ENCODE measurements around the gene OSBPL8.

OSBPL8 gene

DNA sequence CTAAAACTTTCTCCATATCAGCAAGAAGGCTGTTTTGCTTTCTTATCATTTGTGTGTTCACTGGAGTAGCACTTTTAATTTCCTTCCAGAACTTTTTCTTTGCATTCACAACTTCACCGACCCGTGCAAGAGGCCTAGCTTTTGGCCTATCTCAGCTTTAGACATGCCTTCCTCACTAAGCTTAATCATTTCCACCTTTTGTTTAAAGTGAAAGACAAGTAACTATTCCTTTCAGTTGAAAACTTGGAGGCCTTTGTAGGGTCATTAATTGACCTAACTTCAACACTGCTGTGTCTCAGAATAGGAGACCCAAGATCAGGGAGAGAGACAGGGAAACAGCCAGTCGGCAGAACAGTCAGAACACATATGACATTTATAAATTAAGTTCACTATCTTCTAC is 250.7 kb downstream of the OSBPL8 start:
- H3K36me3 ChIP-seq (ENCODE audit: control insufficient read depth in 1 of 2, insufficient read depth in 2 of 2, low read length in 2 of 2), result no peaks in the 10 kb centered on the region
- no peak overlapping the region for H3K4me3 ChIP-seq (ENCODE audit: low read depth in 1 of 2, low read length in 2 of 2)
- H3K27me3 ChIP-seq (ENCODE audit: control insufficient read depth in 1 of 2, insufficient read depth in 2 of 2, low read length in 2 of 2), result no peaks in the 10 kb centered on the region
- no peak overlapping the region for H3K9ac ChIP-seq (ENCODE audit: low read depth in 1 of 2, low read length in 2 of 2)
- H3K4me1 ChIP-seq (ENCODE audit: control insufficient read depth in 1 of 2, insufficient read depth in 2 of 2, low read length in 2 of 2), result no peaks in the 10 kb centered on the region
- no peaks in the 10 kb centered on the region for H3K9me3 ChIP-seq (ENCODE audit: control insufficient read depth in 1 of 2, low read length in 2 of 2)
- H3K27ac ChIP-seq (ENCODE audit: low read depth, low read length), result no peak overlapping the region

DNA sequence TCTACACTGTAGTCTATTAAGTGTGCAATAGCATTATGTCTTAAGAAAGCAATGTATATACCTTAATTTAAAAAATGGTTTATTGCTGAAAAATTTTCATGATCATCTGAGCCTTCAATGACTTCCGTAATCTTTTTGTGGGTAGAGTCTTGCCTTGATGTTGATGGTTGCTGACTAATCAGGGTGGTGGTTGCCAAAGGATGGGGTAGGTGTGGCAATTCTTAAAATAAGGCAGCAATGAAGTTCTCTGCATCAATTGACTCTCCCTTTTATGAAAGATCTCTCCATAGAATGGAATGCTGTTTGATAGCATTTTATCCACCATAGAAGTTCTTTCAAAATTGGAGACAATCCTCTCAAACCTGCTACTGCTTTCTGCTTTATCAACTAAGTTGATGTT is 252.5 kb downstream of the OSBPL8 start:
- Histone ChIP-seq H3K27me3 (ENCODE audit: control insufficient read depth in 1 of 2, insufficient read depth in 2 of 2, low read length in 2 of 2) (no peaks in the 10 kb centered on the region), H3K4me3 (ENCODE audit: low read depth in 1 of 2, low read length in 2 of 2) (no peak overlapping the region), H3K4me1 (ENCODE audit: control insufficient read depth in 1 of 2, insufficient read depth in 2 of 2, low read length in 2 of 2) (no peaks in the 10 kb centered on the region), H3K9me3 (ENCODE audit: control insufficient read depth in 1 of 2, low read length in 2 of 2) (no peaks in the 10 kb centered on the region), H3K27ac (ENCODE audit: low read depth, low read length) (no peak overlapping the region), H3K9ac (ENCODE audit: low read depth in 1 of 2, low read length in 2 of 2) (no peak overlapping the region), H3K36me3 (ENCODE audit: control insufficient read depth in 1 of 2, insufficient read depth in 2 of 2, low read length in 2 of 2) (no peaks in the 10 kb centered on the region)

DNA sequence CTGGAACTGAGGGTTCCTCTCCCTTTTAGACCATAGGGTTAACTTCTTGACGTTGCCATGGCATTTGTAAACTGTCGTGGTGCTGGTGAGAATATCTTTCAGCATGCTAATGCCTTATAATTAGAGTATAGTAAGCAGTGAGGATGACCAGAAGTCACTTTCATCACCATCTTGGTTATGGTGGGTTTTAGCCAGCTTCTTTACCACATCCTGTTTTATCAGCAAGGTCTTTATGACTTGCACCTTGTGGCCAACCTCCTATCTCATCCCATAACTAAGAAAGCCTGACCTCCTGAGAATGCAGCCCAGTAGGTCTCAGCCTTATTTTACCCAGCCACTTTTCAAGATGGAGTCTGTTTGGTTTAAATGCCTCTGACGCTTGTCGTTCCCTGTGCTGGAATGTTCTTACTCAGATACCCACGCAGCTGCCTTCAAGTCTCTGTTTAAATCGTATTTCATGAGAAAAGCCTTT is 255.5 kb downstream of the OSBPL8 start:
- no peaks in the 10 kb centered on the region for H3K9me3 ChIP-seq (ENCODE audit: control insufficient read depth in 1 of 2, low read length in 2 of 2)
- H3K27ac ChIP-seq (ENCODE audit: low read depth, low read length), result no peak overlapping the region
- no peaks in the 10 kb centered on the region for H3K36me3 ChIP-seq (ENCODE audit: control insufficient read depth in 1 of 2, insufficient read depth in 2 of 2, low read length in 2 of 2)
- no peaks in the 10 kb centered on the region for H3K27me3 ChIP-seq (ENCODE audit: control insufficient read depth in 1 of 2, insufficient read depth in 2 of 2, low read length in 2 of 2)
- H3K4me1 ChIP-seq (ENCODE audit: control insufficient read depth in 1 of 2, insufficient read depth in 2 of 2, low read length in 2 of 2), result no peaks in the 10 kb centered on the region
- H3K4me3 ChIP-seq (ENCODE audit: low read depth in 1 of 2, low read length in 2 of 2), result no peak overlapping the region
- H3K9ac ChIP-seq (ENCODE audit: low read depth in 1 of 2, low read length in 2 of 2), result no peak overlapping the region

DNA sequence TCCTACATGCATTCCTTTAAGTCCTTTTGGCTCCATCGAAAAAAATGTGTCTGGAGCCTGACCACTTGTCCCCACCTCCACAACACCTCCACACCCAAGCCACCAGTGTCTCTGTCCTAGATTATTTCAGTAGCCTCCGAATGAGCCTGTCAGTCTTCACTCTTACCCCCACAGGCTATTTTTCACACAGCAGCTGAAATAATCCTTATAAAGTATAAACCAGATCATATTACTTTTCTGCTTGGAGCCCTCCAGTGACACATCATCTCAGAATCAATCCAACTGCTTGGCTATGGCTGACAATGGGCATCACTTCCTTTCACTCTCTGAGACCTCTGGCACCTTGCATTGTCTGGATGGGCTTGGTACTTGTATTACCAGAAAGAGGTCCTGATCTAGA is 256.2 kb downstream of the OSBPL8 start:
- H3K9ac ChIP-seq (ENCODE audit: low read depth in 1 of 2, low read length in 2 of 2), result no peak overlapping the region

More for the DNA sequence above, 256.2 kb downstream of the OSBPL8 start:
- Histone ChIP-seq H3K36me3 (ENCODE audit: control insufficient read depth in 1 of 2, insufficient read depth in 2 of 2, low read length in 2 of 2) (no peaks in the 10 kb centered on the region), H3K27me3 (ENCODE audit: control insufficient read depth in 1 of 2, insufficient read depth in 2 of 2, low read length in 2 of 2) (no peaks in the 10 kb centered on the region), H3K27ac (ENCODE audit: low read depth, low read length) (no peak overlapping the region), H3K9me3 (ENCODE audit: control insufficient read depth in 1 of 2, low read length in 2 of 2) (no peaks in the 10 kb centered on the region), H3K4me3 (ENCODE audit: low read depth in 1 of 2, low read length in 2 of 2) (no peak overlapping the region), H3K4me1 (ENCODE audit: control insufficient read depth in 1 of 2, insufficient read depth in 2 of 2, low read length in 2 of 2) (no peaks in the 10 kb centered on the region)

All from duodenal mucosa (tissue), 2 donors.